Testis (tissue), 2 donors: ENCODE measurements around the gene CIAPIN1.

Experiments
- CTCF ChIP-seq, 3 experiments: fragments of 450-650 bp in 2 of 3; fragments of 200-600 bp in 1 of 3; sonication (generic) in 1 of 3; IDR thresholded peaks; one replicate each; pipeline ENCODE4 v1.5.1; 2016 to 2019; ENCODE audit warnings: antibody characterized with exemption in 3 of 3, mild to moderate bottlenecking in 2 of 3, moderate library complexity in 1 of 3
- POLR2A ChIP-seq: fragments of 450-650 bp; IDR thresholded peaks from one replicate; pipeline ENCODE4 v1.6.1; 2017; ENCODE audit warnings: antibody characterized with exemption, mild to moderate bottlenecking, moderate library complexity

- no peak for TF ChIP-seq POLR2A
- no peak for TF ChIP-seq CTCF (IDR thresholded peaks at IDR 0.05)
Measured at GRCh38 chr16:57434003-57434402, 13.2 kb downstream of the CIAPIN1 start.
